Caco-2 (cell line): ENCODE results near the gene SRPK1. TPM values are rescaled to one million over a fixed set of nuclear protein-coding genes. Genes with fewer than 3 reads are reported as not detected.
"Not testable (repeated sequence)": the region's sequence is repeated elsewhere in the genome, so short reads cannot be mapped to it uniquely, and the experiment has no call there.

ENCODE experiments used
- BruUV-seq: library from RNA; stranded (reverse); fragments of 400-500 nt; replicated peaks from 2 replicates; lab custom pipeline; 2021; lab: Mats Ljungman, UMichigan
- CTCF ChIA-PET: fragments of 300-600 bp; sonication (Branson Sonifier 250); formaldehyde crosslinking; loops from one replicate; lab custom pipeline; 2022; ENCODE audit warnings: antibody characterized with exemption; lab: Charles Lee
- POLR2A ChIA-PET: fragments of 300-600 bp; sonication (Branson Sonifier 250); formaldehyde crosslinking; loops from one replicate; lab custom pipeline; 2022; ENCODE audit warnings: antibody characterized with exemption; lab: Charles Lee
- DNase-seq, 2 experiments: peaks; one replicate each; pipeline versions ENCODE4 v3.0.0 to v3.0.0-alpha.2; 2020 to 2022
- H3K27me3 ChIP-seq: replicated peaks from 2 replicates; pipeline ENCODE4 v1.6.0; 2011; ENCODE audit warnings: low read length; ENCODE audit not compliant: control insufficient read depth, insufficient read depth
- H3K36me3 ChIP-seq: 2 replicates; pipeline ENCODE4 v1.5.1; 2011; ENCODE audit warnings: low read length; ENCODE audit not compliant: control insufficient read depth, insufficient read depth
- H3K4me1 ChIP-seq: fragments of 250-450 bp; sonication (Bioruptor Pico); 2 replicates; pipeline ENCODE4 v1.5.1; 2020; ENCODE audit warnings: mild to moderate bottlenecking
- H3K4me3 ChIP-seq: 2 replicates; pipeline ENCODE4 v1.5.1; 2011; ENCODE audit warnings: low read depth, mild to moderate bottlenecking, control low read depth, low read length
- H3K9me3 ChIP-seq: fragments of 250-450 bp; sonication (Bioruptor Pico); 2 replicates; pipeline ENCODE4 v1.5.1; 2020; ENCODE audit warnings: mild to moderate bottlenecking, moderate library complexity
- H3K27ac Mint-ChIP-seq: one replicate; pipeline ENCODE4 v1.8.0; 2022; ENCODE audit warnings: mixed read lengths; ENCODE audit not compliant: unreplicated experiment
- H3K27me3 Mint-ChIP-seq: one replicate; pipeline ENCODE4 v1.8.0; 2022; ENCODE audit warnings: mixed read lengths; ENCODE audit not compliant: insufficient read depth, unreplicated experiment
- H3K36me3 Mint-ChIP-seq: one replicate; pipeline ENCODE4 v1.8.0; 2022; ENCODE audit warnings: mild to moderate bottlenecking, mixed read lengths; ENCODE audit not compliant: insufficient read depth, unreplicated experiment
- H3K4me1 Mint-ChIP-seq: one replicate; pipeline ENCODE4 v1.8.0; 2022; ENCODE audit warnings: low read depth, mixed read lengths; ENCODE audit not compliant: unreplicated experiment
- H3K4me3 Mint-ChIP-seq: one replicate; pipeline ENCODE4 v1.8.0; 2022; ENCODE audit warnings: mild to moderate bottlenecking, moderate library complexity, mixed read lengths; ENCODE audit not compliant: unreplicated experiment
- H3K9me3 Mint-ChIP-seq: one replicate; pipeline ENCODE4 v1.8.0; 2022; ENCODE audit warnings: mixed read lengths; ENCODE audit not compliant: unreplicated experiment
- intact Hi-C: fragments of 100-400 bp; cut with micrococcal nuclease; formaldehyde crosslinking; loops from one replicate; pipeline ENCODE4 v1.10.0; 2022; ENCODE audit not compliant: unreplicated experiment
- total RNA-seq: library from RNA; stranded (reverse); gene quantifications from 2 replicates; pipeline ENCODE4 v1.2.3, GENCODE V29; 2022
- TF ChIP-seq, protein P1 (sequence below), 2 experiments: fragments of 200-600 bp in 1 of 2; IDR thresholded peaks; 1 replicate in 1 of 2; 2 replicates in 1 of 2; pipeline versions ENCODE4 v1.5.1 to v1.8.0; 2011 to 2022; ENCODE audit warnings: antibody characterized with exemption in 1 of 2, control low read depth in 1 of 2, inconsistent platforms in 1 of 2, low read depth in 1 of 2, low read length in 1 of 2, mild to moderate bottlenecking in 1 of 2, moderate library complexity in 1 of 2; ENCODE audit not compliant: insufficient read depth in 1 of 2, severe bottlenecking in 1 of 2, unreplicated experiment in 1 of 2

Gene SRPK1
- total RNA-seq, 1 experiment from 2014 or later, result 114 TPM

DNA sequence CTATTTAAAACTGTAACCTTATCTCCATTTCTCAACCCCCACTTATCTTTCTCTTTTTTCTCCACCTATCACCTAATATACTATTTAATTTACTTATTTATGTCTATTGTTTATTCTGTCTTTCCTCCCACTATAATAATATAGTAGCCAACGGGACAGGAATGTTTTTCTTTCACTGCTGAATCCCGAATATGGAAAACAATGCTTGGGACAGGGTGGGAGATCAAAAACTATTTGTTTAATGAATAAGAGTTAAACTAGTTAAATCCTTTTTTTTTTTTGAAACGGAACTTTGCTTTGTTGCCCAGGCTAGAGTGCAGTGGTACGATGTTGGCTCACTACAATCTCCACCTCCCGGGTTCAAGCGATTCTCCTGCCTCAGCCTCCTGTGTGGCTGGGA is 6.4 kb downstream of the SRPK1 start:
- Mint-ChIP-seq H3K27me3 (no peaks in the 10 kb centered on the region), H3K27ac (no peak overlapping the region), H3K9me3 (no peaks in the 10 kb centered on the region), H3K4me1 (peaks cover 12% of the 10 kb centered on the region), H3K4me3 (no peak overlapping the region), H3K36me3 (peaks cover 81% of the 10 kb centered on the region)
- ChIA-PET POLR2A (no interaction called here), CTCF (no interaction called here)
- H3K9me3 ChIP-seq, result peaks cover 18% of the 10 kb centered on the region
- H3K4me3 ChIP-seq, result no peak overlapping the region
- peaks cover 5% of the 10 kb centered on the region; the same call in 1 of the 2 replicates for H3K4me1 ChIP-seq
- TF ChIP-seq, protein P1, sequence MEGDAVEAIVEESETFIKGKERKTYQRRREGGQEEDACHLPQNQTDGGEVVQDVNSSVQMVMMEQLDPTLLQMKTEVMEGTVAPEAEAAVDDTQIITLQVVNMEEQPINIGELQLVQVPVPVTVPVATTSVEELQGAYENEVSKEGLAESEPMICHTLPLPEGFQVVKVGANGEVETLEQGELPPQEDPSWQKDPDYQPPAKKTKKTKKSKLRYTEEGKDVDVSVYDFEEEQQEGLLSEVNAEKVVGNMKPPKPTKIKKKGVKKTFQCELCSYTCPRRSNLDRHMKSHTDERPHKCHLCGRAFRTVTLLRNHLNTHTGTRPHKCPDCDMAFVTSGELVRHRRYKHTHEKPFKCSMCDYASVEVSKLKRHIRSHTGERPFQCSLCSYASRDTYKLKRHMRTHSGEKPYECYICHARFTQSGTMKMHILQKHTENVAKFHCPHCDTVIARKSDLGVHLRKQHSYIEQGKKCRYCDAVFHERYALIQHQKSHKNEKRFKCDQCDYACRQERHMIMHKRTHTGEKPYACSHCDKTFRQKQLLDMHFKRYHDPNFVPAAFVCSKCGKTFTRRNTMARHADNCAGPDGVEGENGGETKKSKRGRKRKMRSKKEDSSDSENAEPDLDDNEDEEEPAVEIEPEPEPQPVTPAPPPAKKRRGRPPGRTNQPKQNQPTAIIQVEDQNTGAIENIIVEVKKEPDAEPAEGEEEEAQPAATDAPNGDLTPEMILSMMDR (IDR thresholded peaks at IDR 0.05; ENCODE audit: insufficient read depth in 1 of 2, low read depth in 1 of 2, low read length in 1 of 2, severe bottlenecking in 1 of 2, unreplicated experiment in 1 of 2), result no peak
- DNase-seq, result no peak
- H3K36me3 ChIP-seq, result peaks cover 6% of the 10 kb centered on the region
- no TSS peak for BruUV-seq
- intact Hi-C loops, result no loop called here
- H3K27me3 ChIP-seq, result no peaks in the 10 kb centered on the region

DNA sequence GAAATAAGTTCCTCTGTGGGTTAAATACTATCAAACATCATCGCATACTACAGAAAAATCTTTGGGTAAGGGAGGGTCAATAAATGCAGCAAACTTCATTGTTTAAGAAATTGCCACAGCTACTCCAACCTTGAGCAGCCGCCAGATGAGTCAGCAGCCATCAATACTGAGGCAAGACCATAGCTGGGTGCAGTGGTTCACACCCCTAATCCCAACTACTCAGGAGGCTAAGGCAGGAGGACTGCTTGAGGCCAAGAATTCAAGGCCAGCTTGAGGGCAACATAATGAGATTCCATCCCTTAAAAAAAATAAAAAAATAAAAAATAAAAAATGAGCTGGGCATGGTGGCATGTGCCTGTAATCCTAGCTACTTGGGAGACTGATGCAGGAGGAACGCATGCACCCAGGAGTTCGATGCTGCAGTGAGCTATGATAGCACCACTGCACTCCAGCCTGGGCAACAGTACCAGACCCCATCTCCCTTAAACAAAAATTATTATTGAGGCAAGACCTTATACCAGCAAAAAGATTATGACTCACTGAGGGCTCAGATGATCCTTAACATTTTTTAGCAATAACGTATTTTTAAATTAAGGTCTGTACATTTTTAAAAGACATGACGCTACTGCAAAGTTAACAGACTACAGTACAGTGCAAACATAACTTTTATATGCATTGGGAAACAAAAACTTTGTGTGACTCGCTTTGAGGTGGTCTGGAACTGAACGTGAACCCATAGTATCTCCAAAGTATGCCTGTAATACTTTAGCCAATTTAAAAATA is 8.8 kb downstream of the SRPK1 start:
- intact Hi-C loops, result no loop called here
- H3K27me3 Mint-ChIP-seq, result no peaks in the 10 kb centered on the region

DNA sequence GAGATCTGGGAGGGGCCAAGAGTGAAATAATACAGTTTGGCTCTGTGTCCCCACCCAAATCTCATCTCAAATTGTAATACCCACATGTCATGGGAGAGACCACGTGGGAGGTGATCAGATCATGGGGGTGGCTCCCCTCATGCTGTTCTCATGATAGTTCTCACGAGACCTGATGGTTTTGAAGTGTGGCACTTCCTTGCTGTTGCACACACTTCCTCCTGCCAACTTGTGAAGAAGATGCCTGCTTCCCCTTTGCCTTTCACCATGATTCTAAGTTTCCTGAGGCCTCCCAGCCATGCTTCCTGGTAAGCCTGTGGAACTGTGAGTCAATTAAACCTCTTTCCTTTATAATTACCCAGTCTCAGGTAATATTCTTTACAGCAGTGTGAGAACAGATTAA is 11.3 kb downstream of the SRPK1 start:
- H3K27me3 Mint-ChIP-seq, CTCF ChIA-PET, H3K27me3 ChIP-seq, H3K4me3 Mint-ChIP-seq, H3K36me3 ChIP-seq, POLR2A ChIA-PET, H3K4me1 Mint-ChIP-seq, H3K4me1 ChIP-seq, intact Hi-C loops, BruUV-seq, H3K4me3 ChIP-seq, DNase-seq, H3K9me3 Mint-ChIP-seq: not testable (repeated sequence)
- peaks cover 29% of the 10 kb centered on the region for H3K9me3 ChIP-seq
- Mint-ChIP-seq H3K36me3 (peaks cover 82% of the 10 kb centered on the region), H3K27ac (peak overlapping the region; percentile 3)

More for the DNA sequence above, 8.8 kb downstream of the SRPK1 start:
- DNase-seq, result no peak
- Mint-ChIP-seq H3K36me3 (peaks cover 96% of the 10 kb centered on the region), H3K27ac (no peak overlapping the region), H3K4me1 (peaks cover 7% of the 10 kb centered on the region), H3K9me3 (peaks cover 7% of the 10 kb centered on the region), H3K4me3 (no peak overlapping the region)
- peaks cover 29% of the 10 kb centered on the region for H3K9me3 ChIP-seq
- H3K27me3 ChIP-seq, result no peaks in the 10 kb centered on the region
- no peaks in the 10 kb centered on the region for H3K4me1 ChIP-seq
- CTCF ChIA-PET, result no interaction called here
- BruUV-seq, result no TSS peak
- H3K4me3 ChIP-seq, result no peak overlapping the region
- TF ChIP-seq, protein P1 (IDR thresholded peaks at IDR 0.05; ENCODE audit: insufficient read depth in 1 of 2, low read depth in 1 of 2, low read length in 1 of 2, severe bottlenecking in 1 of 2, unreplicated experiment in 1 of 2), result no peak
- POLR2A ChIA-PET, result no interaction called here
- peaks cover 8% of the 10 kb centered on the region for H3K36me3 ChIP-seq

DNA sequence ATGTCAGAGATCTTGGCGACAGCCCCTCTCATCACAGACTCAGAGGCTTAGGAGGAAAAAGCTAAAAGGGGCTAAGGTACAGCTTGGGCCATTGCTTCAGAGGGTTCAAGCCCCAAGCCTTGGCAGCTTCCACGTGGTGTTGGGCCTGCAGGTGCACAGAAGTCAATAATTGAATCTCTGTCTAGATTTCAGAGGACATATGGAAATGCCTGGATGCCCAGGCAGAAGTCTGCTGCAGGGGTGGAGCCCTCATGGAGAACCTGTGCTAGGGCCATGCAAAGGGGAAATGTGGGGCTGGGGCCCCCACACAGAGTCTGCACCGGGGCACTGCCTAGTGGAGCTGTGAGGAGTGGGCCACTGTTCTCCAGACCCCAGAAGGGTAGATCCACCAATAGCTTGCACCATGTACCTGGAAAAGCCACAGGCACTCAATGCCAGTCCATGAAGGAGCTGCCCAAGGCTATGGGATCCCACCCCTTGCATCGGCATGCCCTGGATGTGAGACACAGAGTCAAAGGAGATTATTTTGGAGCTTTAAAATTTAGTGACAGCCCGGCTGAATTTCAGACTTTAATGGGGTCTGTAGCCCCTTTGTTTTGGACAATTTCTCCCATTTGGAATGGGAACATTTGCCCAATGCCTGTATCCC is 12.0 kb downstream of the SRPK1 start:
- BruUV-seq, H3K4me1 ChIP-seq, H3K4me3 Mint-ChIP-seq, H3K27me3 ChIP-seq, H3K27me3 Mint-ChIP-seq, H3K4me3 ChIP-seq, H3K4me1 Mint-ChIP-seq, CTCF ChIA-PET, H3K36me3 ChIP-seq, intact Hi-C loops, POLR2A ChIA-PET, H3K27ac Mint-ChIP-seq, H3K9me3 Mint-ChIP-seq: not testable (repeated sequence)
- peaks cover 29% of the 10 kb centered on the region for H3K9me3 ChIP-seq
- peak in 1 of 2 experiments; percentile 24 for DNase-seq
- H3K36me3 Mint-ChIP-seq, result peaks cover 81% of the 10 kb centered on the region
